NCI-H82 treated with DMSO at 0.1 percent for 48 hours (cell line): ENCODE results near the gene TMEM50A.
"Not testable (repeated sequence)": the region's sequence is repeated elsewhere in the genome, so short reads cannot be mapped to it uniquely, and the experiment has no call there.

Experiments
- DNase-seq: peaks from one replicate; lab custom pipeline; 2025; ENCODE audit not compliant: unreplicated experiment; lab: John Stamatoyannopoulos, UW

The TMEM50A gene

DNA sequence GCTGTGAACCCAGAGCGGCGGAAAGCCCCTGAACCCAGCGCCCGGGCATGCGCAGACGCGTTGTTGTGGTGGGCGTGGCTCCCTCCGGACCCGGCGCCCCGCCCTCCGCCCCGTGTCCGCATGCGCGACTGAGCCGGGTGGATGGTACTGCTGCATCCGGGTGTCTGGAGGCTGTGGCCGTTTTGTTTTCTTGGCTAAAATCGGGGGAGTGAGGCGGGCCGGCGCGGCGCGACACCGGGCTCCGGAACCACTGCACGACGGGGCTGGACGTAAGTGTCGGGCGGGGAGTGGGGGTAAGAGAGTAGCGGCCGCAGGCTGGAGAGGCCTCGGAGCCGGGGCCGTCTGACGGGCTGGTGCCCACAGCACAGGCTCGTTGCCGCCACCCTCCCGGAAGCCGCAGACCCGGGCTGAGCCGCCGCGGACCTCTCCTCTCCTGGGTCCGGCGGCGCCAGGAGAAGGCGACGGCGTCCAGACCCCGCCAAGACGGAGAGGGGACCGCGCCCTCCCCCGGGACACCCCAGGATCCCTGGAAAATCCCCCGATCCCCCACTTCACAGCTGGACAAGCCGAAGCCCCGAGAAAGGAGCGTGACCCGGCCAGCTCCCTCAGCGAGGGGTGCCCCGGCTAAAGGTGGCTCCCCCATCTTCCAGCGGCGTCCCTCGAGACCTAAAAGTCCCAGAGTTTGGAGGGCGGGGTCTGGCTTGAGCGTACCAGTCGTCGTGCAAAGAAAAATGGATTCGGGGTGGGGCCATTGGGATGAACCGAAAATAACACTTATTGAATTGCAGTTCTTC, at the start of gene TMEM50A:
TSS of gene TMEM50A (plus strand) at position 147 of the 794 bp plus-strand sequence. CDS start 2,153 bp downstream, outside the sequence.
- peak; percentile 77 for DNase-seq

DNA sequence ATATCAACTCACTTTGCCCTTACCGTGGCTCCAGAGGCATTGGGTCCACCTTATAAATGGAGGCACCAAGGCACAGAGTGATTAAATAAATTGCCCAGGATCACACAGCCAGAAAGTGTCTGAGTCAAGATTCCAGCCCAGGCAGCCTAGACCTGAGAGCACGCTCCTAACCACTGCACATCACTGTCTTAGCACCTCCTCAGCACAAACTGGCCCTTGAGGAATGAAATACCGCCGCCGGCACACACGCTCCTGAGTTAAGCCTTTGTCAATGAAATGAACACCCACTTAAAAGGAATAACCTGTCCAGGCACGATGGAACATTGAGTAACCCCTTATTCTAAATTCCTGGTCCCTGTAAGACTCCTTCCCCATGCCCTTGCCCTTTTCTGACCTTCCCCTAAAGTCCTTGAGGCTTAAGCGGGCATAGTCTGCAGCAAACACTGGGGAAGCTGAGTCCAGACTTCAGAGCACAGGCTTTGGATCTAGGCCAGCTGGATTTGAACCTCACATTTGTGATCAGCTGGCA, 49.5 kb upstream of the TMEM50A start:
- DNase-seq: not testable (repeated sequence)

DNA sequence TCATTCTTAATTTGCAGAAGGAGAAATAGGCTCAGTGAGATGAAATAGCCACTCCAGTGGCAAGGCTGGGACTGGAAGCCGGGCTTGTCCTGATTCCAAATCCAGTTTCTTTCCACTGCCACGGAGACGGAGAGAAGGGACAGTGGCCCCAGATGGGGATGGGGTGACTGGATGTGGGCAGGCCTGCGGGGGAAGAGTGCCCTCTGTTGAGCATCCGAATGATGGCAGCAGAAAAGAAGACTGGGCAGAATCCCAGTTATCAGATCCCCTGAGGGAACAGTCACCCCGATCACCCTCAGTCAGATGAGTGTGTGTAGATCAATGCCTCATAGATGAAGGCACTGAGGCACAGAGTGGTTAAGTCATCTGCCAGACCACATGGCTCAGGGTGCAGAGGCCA, 48.1 kb upstream of the TMEM50A start:
- not testable (repeated sequence) for DNase-seq

DNA sequence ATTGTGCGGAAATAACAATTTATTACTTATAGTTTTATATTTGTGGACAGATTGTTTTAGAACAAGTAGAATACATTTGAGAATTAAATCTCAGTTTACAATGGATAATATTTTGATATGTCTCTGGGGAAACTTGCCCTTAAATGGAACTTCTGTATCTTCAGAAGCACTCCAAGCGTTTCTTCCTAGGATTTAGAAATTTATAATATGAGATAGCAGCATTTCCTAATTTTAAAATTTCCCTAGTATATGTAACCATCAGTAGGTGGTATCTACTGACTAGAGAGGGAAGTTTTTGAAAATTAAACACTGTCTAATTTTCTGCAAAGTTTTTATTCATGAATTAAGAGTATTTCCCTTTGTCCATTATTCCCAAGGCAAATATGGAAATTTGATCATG, 44.7 kb upstream of the TMEM50A start:
- not testable (repeated sequence) for DNase-seq

DNA sequence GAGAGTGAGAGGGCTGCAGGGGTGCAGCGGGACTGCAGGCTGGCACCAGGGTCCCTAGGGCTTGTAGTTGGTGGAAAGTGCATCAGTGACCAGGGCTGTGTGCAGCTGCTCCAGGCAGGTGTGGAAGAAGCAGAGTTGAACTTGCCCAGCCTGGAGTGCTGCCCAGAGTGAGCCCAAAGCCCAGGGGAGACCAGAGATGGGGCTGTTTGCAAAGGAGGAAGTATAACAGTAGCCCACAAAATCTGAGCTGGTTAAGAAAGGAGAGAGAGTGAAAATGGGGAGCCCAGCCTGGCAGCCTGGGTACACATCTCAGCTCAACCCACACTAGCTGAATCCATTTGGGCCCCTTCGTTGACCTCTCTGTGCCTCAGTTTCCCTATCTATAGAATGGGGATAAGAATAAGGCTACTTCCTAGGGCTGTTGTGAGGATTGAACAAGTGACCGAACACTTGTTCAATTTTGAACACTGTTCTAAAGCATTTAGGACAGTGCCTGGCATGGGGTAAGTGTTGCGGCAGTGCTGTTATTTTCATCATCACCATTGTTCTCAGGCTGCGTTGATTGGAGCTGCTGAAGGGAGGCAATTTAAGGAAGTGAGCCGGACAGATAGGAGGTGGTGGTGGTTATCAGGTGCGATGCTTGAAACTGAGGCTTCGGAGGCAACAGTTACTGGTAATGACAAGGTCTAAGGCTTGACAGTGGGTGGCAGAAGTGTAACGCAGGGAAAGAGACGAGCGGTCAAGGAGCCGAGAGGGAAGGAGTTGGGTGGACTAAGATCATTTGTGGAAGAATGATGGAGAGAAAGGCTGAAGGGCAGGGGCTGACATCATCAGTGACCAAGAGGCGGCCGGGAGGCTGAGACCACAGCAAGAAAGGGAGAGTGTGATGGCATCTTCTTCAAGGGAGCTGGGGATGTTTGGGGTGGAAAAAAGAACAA, 43.0 kb upstream of the TMEM50A start:
- not testable (repeated sequence) for DNase-seq

DNA sequence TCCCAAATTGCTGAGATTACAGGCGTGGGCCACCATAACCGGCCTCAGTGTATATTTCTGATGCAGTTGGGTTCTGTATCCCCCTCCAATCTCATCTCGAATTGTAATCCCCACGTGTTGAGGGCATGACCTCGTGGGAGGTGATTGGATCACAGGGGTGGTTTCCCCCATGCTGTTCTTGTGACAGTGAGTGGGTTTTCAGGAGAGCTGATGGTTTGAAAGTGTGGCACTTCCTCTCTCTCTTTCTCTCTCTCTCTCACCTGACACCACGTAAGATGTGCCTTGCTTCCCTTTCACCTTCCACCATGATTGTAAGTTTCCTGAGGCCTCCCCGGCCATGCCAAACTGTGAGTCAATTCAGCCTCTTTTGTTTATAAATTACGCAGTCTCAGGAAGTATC, 41.6 kb upstream of the TMEM50A start:
- not testable (repeated sequence) for DNase-seq

DNA sequence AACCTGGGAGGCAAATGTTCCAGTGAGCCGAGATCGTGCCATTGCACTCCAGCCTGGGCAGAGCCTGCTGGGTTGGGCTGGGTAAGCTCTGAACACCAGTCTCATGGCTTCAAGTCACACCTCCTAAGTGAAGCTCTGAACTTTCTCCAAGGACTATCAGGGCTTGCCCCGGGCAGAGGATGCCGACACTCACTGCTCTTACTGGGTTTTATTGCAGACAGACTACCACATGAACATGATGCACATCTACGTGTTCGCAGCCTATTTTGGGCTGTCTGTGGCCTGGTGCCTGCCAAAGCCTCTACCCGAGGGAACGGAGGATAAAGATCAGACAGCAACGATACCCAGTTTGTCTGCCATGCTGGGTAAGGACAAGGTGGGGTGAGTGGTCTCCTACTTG, 37.4 kb upstream of the TMEM50A start:
- not testable (repeated sequence) for DNase-seq

DNA sequence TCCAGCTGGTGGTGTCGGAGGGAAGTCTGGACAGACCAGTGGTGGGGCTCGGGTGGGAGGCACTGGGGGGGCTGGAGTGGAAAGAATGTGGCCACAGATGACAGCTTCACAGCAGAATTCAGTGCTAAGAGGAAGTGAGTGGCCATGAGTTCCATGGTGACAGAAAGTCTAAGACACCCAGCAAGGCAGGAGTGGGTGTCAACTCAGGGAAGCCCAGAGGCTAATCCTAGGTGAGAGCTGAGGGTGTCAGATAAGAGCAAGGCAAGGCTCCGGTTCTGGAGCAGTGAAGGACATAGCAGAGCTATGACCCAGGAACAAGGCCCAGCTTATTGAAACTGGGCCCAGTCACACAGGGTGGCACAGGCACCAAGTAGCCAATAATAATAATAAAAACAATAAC, 35.8 kb upstream of the TMEM50A start:
- DNase-seq: not testable (repeated sequence)

DNA sequence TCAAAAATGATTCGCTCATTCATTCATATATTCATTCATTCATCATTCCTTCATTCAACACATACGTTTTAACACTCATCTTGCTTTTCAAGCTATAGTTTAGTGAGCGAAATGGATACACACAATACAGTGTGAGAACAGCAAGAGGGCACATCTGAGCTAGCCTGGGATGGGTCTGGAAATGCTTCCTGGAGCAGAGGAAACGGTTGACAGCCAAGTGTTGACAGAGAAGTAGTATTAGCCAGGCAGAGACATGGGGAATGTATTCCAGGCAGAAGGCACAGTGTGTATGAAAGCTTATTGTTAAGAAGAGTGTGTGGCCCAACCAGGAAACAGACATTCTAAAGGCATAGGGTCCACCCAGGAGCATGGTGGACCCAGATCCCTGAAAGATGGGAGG, 33.2 kb upstream of the TMEM50A start:
- not testable (repeated sequence) for DNase-seq

DNA sequence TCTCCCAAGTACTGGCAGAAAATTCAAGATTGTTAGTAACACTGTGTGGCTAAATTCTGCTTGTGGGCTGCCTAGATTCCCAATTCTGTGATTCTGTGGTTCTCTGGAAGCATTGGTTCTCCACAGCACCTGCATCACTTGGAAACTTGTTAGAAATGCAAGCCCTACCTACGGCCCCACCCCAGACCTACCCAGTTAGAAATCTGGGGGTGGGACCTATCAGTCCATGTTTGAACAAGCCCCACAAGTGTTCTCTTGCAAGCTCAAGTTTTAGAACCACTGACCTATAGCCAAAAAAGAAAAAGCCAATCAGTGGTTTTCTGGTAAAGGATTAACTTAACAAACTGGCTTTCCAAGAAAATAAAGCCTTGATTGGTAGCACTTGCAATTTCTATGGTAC, 30.0 kb upstream of the TMEM50A start:
- not testable (repeated sequence) for DNase-seq

DNA sequence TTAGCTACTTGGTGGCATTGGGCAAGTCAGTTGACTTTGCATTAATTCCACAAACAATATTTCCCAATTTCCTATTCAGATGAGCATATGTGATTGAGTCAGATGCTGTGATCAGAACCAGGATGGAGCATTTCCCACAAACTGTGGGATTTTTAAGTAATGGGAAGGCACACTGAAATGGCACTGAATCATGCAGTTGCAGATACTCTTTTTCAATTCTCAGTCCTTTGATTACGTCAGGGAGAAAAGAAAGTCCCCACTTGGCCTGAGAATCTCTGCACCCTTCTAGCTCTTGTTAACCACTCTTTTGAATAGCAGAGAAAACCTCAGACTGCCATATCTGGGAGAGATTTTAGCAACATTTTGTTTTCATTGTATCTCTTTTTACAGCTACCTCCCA, 29.0 kb upstream of the TMEM50A start:
- not testable (repeated sequence) for DNase-seq

DNA sequence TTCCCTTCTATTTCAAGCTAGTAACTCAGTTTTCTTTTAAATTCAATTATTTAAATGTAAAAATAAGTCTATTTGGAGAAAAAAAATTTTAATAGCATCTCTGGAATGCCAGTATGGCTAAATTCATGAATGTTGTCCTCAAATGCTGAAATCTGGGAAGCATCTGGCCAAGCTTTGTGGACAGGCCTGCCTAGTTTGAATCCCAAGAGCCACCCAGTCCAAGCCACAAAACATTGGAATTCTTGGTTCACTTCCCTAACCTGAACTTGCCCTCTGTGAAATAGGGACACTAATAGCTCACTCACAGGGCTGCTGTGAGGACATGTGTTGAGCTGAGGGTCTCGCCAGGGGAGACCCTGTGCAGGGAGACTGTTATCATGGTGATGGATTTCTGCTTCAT, 28.6 kb upstream of the TMEM50A start:
- not testable (repeated sequence) for DNase-seq

DNA sequence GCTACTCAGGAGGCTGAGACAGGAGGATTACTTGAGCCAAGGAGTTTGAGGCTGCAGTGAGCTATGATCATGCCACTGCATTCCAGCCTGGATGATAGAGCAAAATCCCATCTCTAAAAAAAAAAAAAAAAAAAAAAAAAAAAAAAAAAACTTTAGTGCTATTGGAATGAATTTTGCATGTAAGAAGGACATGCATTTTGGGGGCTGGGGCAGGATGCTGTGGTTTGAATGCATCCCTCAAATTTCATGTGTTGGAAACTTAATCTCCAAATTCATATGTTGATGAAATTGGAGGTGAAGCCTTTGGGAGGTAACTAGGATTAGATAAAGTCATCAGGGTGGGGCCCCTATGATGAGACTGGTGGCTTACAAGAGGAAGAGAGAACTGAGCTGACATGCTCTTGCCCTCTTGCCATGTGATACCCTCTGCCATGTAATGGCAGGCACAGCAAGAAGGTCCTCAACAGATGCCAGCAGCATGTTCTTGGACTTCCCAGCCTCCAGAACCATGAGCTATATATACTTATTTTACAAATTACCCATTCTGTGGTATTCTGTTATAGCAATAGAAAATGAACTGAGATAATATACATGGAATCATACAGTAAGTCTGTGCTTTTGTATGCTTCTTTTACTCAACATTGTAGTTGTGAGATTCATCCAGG, 25.2 kb upstream of the TMEM50A start:
- not testable (repeated sequence) for DNase-seq

DNA sequence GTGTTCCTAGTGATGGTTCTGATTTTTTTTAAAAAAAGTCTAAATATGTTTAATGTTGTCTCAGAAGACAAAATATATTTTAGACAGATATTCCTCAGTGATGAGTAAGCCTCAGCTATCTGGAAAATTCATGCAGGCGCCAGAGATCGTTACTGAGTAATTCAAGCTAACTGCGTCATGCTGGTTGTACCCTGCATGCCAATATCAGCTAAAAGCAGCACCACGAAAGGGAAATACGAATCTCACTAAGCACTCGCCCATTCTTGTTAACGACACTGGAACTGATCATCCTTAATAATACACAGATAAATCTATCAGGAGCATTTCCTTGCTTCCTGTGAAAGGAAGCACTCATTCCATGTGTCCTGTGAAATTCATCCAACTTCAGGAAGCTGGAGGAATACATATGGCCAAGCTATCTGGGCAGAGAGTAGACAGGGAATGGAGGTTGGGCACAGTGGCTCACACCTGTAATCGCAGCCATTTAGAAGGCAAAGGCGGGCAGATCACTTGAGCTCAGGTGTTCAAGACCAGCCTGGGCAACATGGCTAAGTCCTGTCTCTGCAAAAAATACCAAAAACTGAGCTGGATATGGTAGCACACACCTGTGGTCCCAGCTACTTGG, 17.7 kb upstream of the TMEM50A start:
- not testable (repeated sequence) for DNase-seq

DNA sequence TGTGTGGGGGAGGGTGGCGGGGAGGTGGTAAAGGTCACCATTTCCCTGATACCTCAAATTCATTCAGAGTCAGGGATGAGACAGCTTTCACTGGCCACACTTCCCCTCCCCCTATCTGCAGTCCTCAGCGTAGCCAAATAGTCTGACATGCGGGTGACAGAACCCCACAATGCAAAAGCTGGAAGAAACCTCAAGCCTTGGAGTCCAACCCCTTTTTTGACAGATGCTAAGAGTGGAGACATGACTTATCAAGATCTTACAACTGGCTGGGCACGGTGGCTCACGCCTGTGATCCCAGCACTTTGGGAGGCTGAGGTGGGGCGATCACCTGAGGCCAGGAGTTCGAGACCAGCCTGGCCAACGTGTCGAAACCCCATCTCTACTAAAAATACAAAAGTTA, 16.0 kb upstream of the TMEM50A start:
- DNase-seq: not testable (repeated sequence)

DNA sequence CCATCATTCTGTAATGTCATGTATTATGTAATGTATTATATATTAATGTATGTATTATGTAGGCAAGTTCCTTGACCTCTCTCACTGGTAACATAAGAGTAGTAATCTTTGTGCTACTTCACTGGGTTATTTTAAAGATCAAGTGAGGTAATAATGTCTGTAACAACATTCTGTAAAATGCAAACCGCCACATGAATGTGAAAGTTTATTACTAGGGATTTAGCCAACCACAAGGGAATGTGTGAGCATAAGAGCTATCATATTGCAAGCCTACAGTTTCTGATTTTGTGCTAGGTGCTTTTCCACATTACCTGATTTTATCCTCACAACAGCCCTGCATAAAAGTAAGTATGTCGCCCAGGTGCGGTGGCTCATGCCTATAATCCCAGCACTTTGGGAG, 13.7 kb upstream of the TMEM50A start:
- DNase-seq: not testable (repeated sequence)

DNA sequence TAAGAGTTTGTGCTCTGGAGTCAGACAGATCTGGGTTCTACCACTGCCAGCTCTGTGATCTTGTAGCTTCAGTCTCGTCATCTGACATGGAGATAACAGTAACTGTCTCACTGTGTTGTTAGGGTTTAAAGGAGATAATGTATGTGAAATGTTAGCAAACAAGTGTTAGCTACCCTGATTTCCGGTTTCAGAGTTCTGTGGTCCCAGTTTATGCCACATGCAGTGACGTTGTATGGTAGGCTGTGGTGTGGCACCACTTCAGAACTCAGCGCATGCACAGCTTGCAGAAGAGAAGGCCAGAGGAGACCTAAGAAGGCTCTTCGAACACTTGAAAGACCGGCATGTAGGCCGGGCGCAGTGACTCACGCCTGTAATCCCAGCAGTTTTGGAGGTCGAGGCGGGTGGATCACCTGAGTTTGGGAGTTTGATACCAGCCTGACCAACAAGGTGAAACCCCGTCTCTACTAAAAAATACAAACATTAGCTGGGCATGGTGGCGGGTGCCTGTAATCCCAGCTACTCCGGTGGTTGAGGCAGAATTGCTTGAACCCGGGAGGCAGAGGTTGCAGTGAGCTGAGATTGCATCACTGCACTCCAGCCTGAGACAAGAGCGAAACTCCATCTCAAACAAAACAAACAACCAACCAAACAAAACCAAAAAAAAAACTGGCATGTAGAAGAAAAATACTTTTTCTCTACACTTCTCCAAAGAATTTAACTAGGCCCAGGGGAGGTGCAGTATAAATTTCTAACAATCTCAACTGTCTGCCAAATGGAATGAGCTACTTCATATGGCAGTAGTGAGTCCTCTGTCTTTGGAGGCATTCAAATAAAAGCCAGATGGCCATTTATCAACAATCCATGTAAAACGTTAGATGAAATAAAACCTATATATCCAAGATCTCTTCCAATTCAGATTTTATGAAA, 10.0 kb upstream of the TMEM50A start:
- DNase-seq: not testable (repeated sequence)

DNA sequence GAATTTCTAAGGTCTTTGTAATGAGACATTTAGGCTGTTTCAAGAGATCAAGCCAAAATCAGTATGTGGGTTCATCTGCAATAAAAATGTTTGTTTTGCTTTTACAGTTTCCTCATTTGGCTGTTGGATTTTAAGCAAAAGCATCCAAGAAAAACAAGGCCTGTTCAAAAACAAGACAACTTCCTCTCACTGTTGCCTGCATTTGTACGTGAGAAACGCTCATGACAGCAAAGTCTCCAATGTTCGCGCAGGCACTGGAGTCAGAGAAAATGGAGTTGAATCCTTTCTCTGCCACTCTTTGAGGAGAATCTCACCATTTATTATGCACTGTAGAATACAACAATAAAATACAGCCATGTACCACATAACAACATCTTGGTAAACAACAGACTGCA, 9.3 kb upstream of the TMEM50A start:
- DNase-seq: not testable (repeated sequence)

DNA sequence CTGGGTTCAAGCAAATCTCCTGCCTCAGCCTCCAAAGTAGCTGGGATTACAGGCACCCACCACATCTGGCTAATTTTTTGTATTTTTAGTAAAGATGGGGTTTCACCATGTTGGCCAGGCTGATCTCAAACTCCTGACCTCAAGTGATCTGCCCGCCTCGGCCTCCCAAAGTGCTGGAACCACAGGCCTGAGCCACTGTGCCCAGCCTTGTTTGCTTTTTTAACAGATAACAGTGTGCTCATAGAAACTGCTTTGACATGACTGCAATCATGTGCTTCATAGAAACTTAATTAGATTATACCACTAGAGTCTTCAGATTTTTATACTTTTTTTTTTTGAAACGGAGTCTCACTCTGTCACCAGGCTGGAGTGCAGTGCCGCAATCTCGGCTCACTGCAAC, 8.8 kb upstream of the TMEM50A start:
- DNase-seq: not testable (repeated sequence)
